K562 (cell line): Measurements from ENCODE around the gene SEMA3G. TPM values are rescaled to one million over a fixed set of nuclear protein-coding genes. Genes with fewer than 3 reads are reported as not detected.

Experiments
- ATAC-seq: fragments of 200-7000 bp; cut with Tn5 transposase; 3 replicates; pipeline ENCODE4 v1.9.1; 2020; ENCODE audit warnings: moderate library complexity
- BruUV-seq: library from RNA; stranded (reverse); fragments of 400-500 nt; replicated peaks from 2 replicates; lab custom pipeline; 2021; lab: Mats Ljungman, UMichigan
- CTCF ChIA-PET: fragments of 300-600 bp; formaldehyde crosslinking; extraction: SDS; loops from one replicate; lab custom pipeline; 2021; ENCODE audit warnings: low intra/inter-chr PET ratio; lab: Yijun Ruan, JAX
- POLR2A ChIA-PET: fragments of 300-600, 350-650 bp; sonication (Branson Sonifier 250); formaldehyde crosslinking; extraction: SDS; loops from one replicate; lab custom pipeline; 2021; ENCODE audit warnings: antibody characterized with exemption, inconsistent platforms; lab: Yijun Ruan, JAX
- DNase-seq, 4 experiments: peaks; one replicate each; pipeline versions ENCODE4 v3.0.0 to v3.0.0-alpha.2; 2011 to 2018; ENCODE audit warnings: low spot score in 3 of 4, mixed read lengths in 3 of 4; ENCODE audit errors: extremely low read depth in 1 of 4
- FAIRE-seq: peaks from 2 replicates; lab custom pipeline; 2011; peaks lifted over from hg19 to GRCh38; lab: Jason Lieb, UNC
- H2AFZ ChIP-seq: 2 replicates; pipeline ENCODE4 v1.6.0; 2011; ENCODE audit warnings: low read depth, low read length, control low read depth, inconsistent platforms
- H3K27ac ChIP-seq: fragments of 200-600 bp; 3 replicates; pipeline ENCODE4 v1.8.0; 2011; ENCODE audit warnings: low read depth, mild to moderate bottlenecking, control low read depth, inconsistent platforms, low read length, moderate library complexity, mixed read lengths; ENCODE audit errors: extremely low read depth
- H3K27me3 ChIP-seq, 2 experiments: fragments of 300-600 bp in 1 of 2; 2 replicates in 1 of 2; 3 replicates in 1 of 2; pipeline versions ENCODE4 v1.6.0 to v1.8.0; 2011; ENCODE audit warnings: inconsistent platforms in 2 of 2, low read length in 2 of 2, mild to moderate bottlenecking in 1 of 2, mixed read lengths in 1 of 2, moderate library complexity in 1 of 2; ENCODE audit not compliant: control insufficient read depth in 2 of 2, insufficient read depth in 2 of 2
- H3K36me3 ChIP-seq: fragments of 300-600 bp; 3 replicates; pipeline ENCODE4 v1.8.0; 2011; ENCODE audit warnings: mild to moderate bottlenecking, low read length, inconsistent platforms; ENCODE audit not compliant: control insufficient read depth, insufficient read depth
- H3K4me1 ChIP-seq, 2 experiments: fragments of 200-600 bp in 1 of 2; replicated peaks in 1 of 2; 2 replicates in 1 of 2; 3 replicates in 1 of 2; pipeline versions ENCODE4 v1.5.1 to v1.8.0; 2011; ENCODE audit warnings: inconsistent platforms in 2 of 2, low read length in 2 of 2, mild to moderate bottlenecking in 1 of 2, mixed read lengths in 1 of 2, moderate library complexity in 1 of 2; ENCODE audit not compliant: control insufficient read depth in 2 of 2, insufficient read depth in 2 of 2
- H3K4me2 ChIP-seq: 2 replicates; pipeline ENCODE4 v1.6.1; 2011; ENCODE audit warnings: low read length, control low read depth, inconsistent platforms, mixed read lengths; ENCODE audit not compliant: insufficient read depth
- H3K4me3 ChIP-seq: fragments of 200-600 bp; sonication (generic), shearing (Covaris generic); 2 replicates; pipeline ENCODE4 v1.5.1; 2016; ENCODE audit warnings: control low read depth, inconsistent platforms
- H3K79me2 ChIP-seq: fragments of 200-600 bp; 3 replicates; pipeline ENCODE4 v1.8.0; 2011; ENCODE audit warnings: low read length, inconsistent platforms; ENCODE audit not compliant: control insufficient read depth, insufficient read depth
- H3K9ac ChIP-seq, 2 experiments: 2 replicates each; pipeline versions ENCODE4 v1.6.0 to v1.6.1; 2011; ENCODE audit warnings: low read depth in 2 of 2, low read length in 2 of 2, control low read depth in 1 of 2, inconsistent platforms in 1 of 2, mild to moderate bottlenecking in 1 of 2, mixed read lengths in 1 of 2; ENCODE audit not compliant: insufficient read depth in 1 of 2
- H3K9me1 ChIP-seq: one replicate; pipeline ENCODE4 v1.6.0; 2011; ENCODE audit warnings: inconsistent platforms, mild to moderate bottlenecking, low read length, moderate library complexity; ENCODE audit not compliant: control insufficient read depth, insufficient read depth
- H3K9me3 ChIP-seq: replicated peaks from 2 replicates; pipeline ENCODE4 v1.5.1; 2011; ENCODE audit warnings: low read depth, low read length, inconsistent platforms; ENCODE audit not compliant: control insufficient read depth, insufficient read depth
- H4K20me1 ChIP-seq: replicated peaks from 2 replicates; pipeline ENCODE4 v1.6.1; 2011; ENCODE audit warnings: low read length, inconsistent platforms, mixed read lengths; ENCODE audit not compliant: control insufficient read depth, insufficient read depth
- DLX4 ChIP-seq: fragments of 250-450 bp; sonication (Bioruptor Pico); IDR thresholded peaks from 2 replicates; pipeline ENCODE4 v1.6.1; 2021; ENCODE audit warnings: mild to moderate bottlenecking
- NFYB ChIP-seq: IDR thresholded peaks from 2 replicates; pipeline ENCODE4 v1.6.1; 2011; ENCODE audit warnings: mild to moderate bottlenecking, moderate library complexity; ENCODE audit not compliant: insufficient read length; ENCODE audit errors: extremely low read depth
- NR2C1 ChIP-seq, 2 experiments: fragments of 450-650 bp; IDR thresholded peaks; 2 replicates each; pipeline ENCODE4 v1.6.1; 2017; ENCODE audit warnings: mild to moderate bottlenecking in 2 of 2, antibody characterized with exemption in 1 of 2, inconsistent platforms in 1 of 2, missing compliant biosample characterization in 1 of 2, missing genetic modification characterization in 1 of 2
- POLR2AphosphoS5 ChIP-seq: IDR thresholded peaks from 2 replicates; pipeline ENCODE4 v1.6.1; 2011; ENCODE audit warnings: mild to moderate bottlenecking, low read depth, low read length, moderate library complexity; ENCODE audit not compliant: control insufficient read depth, insufficient read depth
- RBM25 ChIP-seq: fragments of 200-400 bp; formaldehyde crosslinking; IDR thresholded peaks from 2 replicates; pipeline ENCODE4 v1.6.1; 2018; ENCODE audit warnings: low read length, low read depth, moderate library complexity; ENCODE audit not compliant: severe bottlenecking
- ZBTB11 ChIP-seq, 3 experiments: fragments of 200-800 bp in 1 of 3; fragments of 250-450 bp in 1 of 3; fragments of 450-650 bp in 1 of 3; sonication (Bioruptor Pico) in 1 of 3; sonication (Bioruptor generic) in 1 of 3; formaldehyde crosslinking in 1 of 3; IDR thresholded peaks; 2 replicates each; pipeline versions ENCODE4 v1.6.1 to v1.8.0; 2016 to 2022; ENCODE audit warnings: mild to moderate bottlenecking in 2 of 3, missing genetic modification characterization in 2 of 3, missing compliant biosample characterization in 1 of 3, moderate library complexity in 1 of 3
- ZNF217 ChIP-seq: sonication (generic); formaldehyde crosslinking; IDR thresholded peaks from 2 replicates; pipeline ENCODE4 v1.8.0; 2022; ENCODE audit warnings: mild to moderate bottlenecking, missing genetic modification reagents
- ZNF224 ChIP-seq: sonication (generic); formaldehyde crosslinking; IDR thresholded peaks from 2 replicates; pipeline ENCODE4 v1.8.0; 2022; ENCODE audit warnings: mild to moderate bottlenecking, missing genetic modification reagents
- ZSCAN29 ChIP-seq: fragments of 450-650 bp; IDR thresholded peaks from 2 replicates; pipeline ENCODE4 v1.6.1; 2017
- WGBS: fragments of 100-300 bp; shearing (Covaris generic); methylation state at CpG from one replicate; pipeline ENCODE4 v1.1.6; 2016; ENCODE audit warnings: low coverage, mixed read lengths; ENCODE audit not compliant: insufficient coverage; ENCODE audit errors: missing lambda C conversion rate; 5-methylcytosine and 5-hydroxymethylcytosine counted together
- in situ Hi-C: fragments of 300-500 bp; cut with MboI; formaldehyde crosslinking; loops from 4 replicates; pipeline ENCODE4 v1.15.0; 2018; ENCODE audit warnings: inconsistent platforms, mixed read lengths
- intact Hi-C: fragments of 100-400 bp; cut with micrococcal nuclease; formaldehyde crosslinking; loops from 2 replicates; pipeline ENCODE4 v1.14.2; 2022
- polyA plus RNA-seq, 8 experiments: library from polyadenylated mRNA; depleted of rRNA in 4 of 8; stranded (reverse) in 5 of 8; unstranded in 3 of 8; fragments of >200 nt; fragmentation: Nextera tagmentation in 2 of 8; fragmentation: Illumina TruSeq in 1 of 8; extraction: Ambion mirVana in 2 of 8; extraction: Trizol in 1 of 8; gene quantifications; 2 replicates each; pipeline versions ENCODE4 v1.2.1 to v1.2.3, GENCODE V29; 2011 to 2014; ENCODE audit warnings: inconsistent platforms in 1 of 8, missing spikeins in 1 of 8
- total RNA-seq, 7 experiments: library from RNA; depleted of rRNA in 6 of 7; stranded (reverse); fragments of >200 nt in 6 of 7; fragmentation: Illumina TruSeq in 2 of 7; extraction: Trizol in 2 of 7; gene quantifications; 2 replicates each; pipeline versions ENCODE4 v1.2.1 to v1.2.3, GENCODE V29; 2011 to 2021; ENCODE audit warnings: low replicate concordance in 1 of 7

SEMA3G gene
- total and polyA plus RNA-seq, 9 of the 15 experiments (the other 6 are each of a cell fraction or from before 2014, with no cell fraction given): 0.04 to 0.07 (median 0.05) TPM; not detected in 6

DNA sequence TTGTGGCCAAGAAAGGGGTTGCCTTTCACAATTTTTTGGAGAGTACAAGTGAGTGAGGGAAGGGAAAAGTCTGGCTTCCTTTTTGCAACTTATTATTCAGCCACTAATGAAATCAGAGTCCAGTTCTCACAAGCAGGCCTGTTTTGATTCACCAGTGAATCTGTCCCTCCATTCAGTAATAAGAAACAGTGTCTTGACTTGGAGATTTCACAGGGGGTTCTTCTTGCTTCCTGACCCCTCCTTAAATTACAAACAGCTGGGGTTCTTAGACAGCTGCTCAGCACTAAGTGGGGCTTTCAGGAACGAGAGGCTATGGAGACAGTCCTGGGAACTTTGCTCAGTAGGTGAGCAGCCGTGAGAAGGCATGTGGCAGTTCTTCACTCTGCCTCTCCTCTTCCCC, 24.5 kb downstream of the SEMA3G start:
- no peaks in the 10 kb centered on the region for H3K27me3 ChIP-seq
- BruUV-seq: no TSS peak
- TF ChIP-seq ZBTB11 (CRISPR knock-in tag; IDR thresholded peaks at IDR 0.05) (no peak), DLX4 (CRISPR knock-in tag) (no peak), ZNF217 (no peak), NR2C1 (IDR thresholded peaks at IDR 0.05) (no peak), NR2C1 (tag; IDR thresholded peaks at IDR 0.05) (no peak), POLR2AphosphoS5 (no peak), ZSCAN29 (no peak), RBM25 (no peak), NFYB (no peak), ZNF224 (CRISPR knock-in tag) (no peak)
- WGBS: 86% methylated on average over 2 of the region's 2 CpGs
- ATAC-seq (no peak), DNase-seq (no peak), FAIRE-seq (no peak)
- H3K9me1 ChIP-seq: no peaks in the 10 kb centered on the region
- CTCF ChIA-PET: no interaction called here
- H3K9me3 ChIP-seq: no peaks in the 10 kb centered on the region
- POLR2A ChIA-PET: interaction anchor here (1.1 kb wide), 1 partner anchor 31 kb away, joined by 6 read pairs; no protein-coding TSS in a partner anchor
- in situ Hi-C loops: no loop called here
- H3K79me2 ChIP-seq: no peaks in the 10 kb centered on the region
- no peak overlapping the region for H3K4me2 ChIP-seq
- H3K9ac ChIP-seq: no peak overlapping the region
- no peak overlapping the region for H2AFZ ChIP-seq
- H3K27ac ChIP-seq: no peak overlapping the region
- H3K4me1 ChIP-seq: no peaks in the 10 kb centered on the region; a peak in 1 of 5 replicates
- H3K4me3 ChIP-seq: no peak overlapping the region
- no peaks in the 10 kb centered on the region for H4K20me1 ChIP-seq
- H3K36me3 ChIP-seq: peaks cover 8% of the 10 kb centered on the region; the same call in 1 of the 3 replicates
- intact Hi-C loops: no loop called here
